ENCODE data around the gene HK2. TPM values are rescaled to one million over a fixed set of nuclear protein-coding genes. Genes with fewer than 3 reads are reported as not detected.

Gene HK2
- total RNA-seq, 1 donor from 2014 or later: 3.8 TPM

Other genes with a start within 250 kb of the HK2 start
- not detected for gene M1AP, start 185.8 kb upstream of the HK2 start, total RNA-seq
- gene SEMA4F, start 179.9 kb upstream of the HK2 start, total RNA-seq: 3.4 TPM
- gene POLE4, start 124.5 kb downstream of the HK2 start, total RNA-seq: 37.9 TPM